H1 (cell line): Measurements from ENCODE around the gene RFLNA. TPM values are rescaled to one million over a fixed set of nuclear protein-coding genes. Genes with fewer than 3 reads are reported as not detected.
A peak's percentile ranks its signal among the peaks of the same experiment; 100 is the strongest.

Source experiments
- CTCF ChIA-PET: fragments of 300-600 bp; sonication (Branson Sonifier 250); formaldehyde crosslinking; loops from one replicate; lab custom pipeline; 2021; ENCODE audit not compliant: partially characterized antibody; lab: Charles Lee
- POLR2A ChIA-PET: fragments of 300-600 bp; sonication (Branson Sonifier 250); formaldehyde crosslinking; loops from one replicate; lab custom pipeline; 2021; ENCODE audit warnings: inconsistent platforms; ENCODE audit not compliant: partially characterized antibody; lab: Charles Lee
- DNase-seq, 2 experiments: peaks; one replicate each; pipeline versions ENCODE4 v3.0.0 to v3.0.0-alpha.2; 2010 to 2022; ENCODE audit warnings: low spot score in 2 of 2, low read depth in 1 of 2, mixed read lengths in 1 of 2
- FAIRE-seq: peaks from 2 replicates; lab custom pipeline; 2011; peaks lifted over from hg19 to GRCh38; lab: Jason Lieb, UNC
- H2AFZ ChIP-seq: 2 replicates; pipeline ENCODE4 v1.8.1; 2012; ENCODE audit warnings: low read length, inconsistent platforms
- H2AK5ac ChIP-seq: 2 replicates; pipeline ENCODE4 v1.6.1; 2013; ENCODE audit warnings: low read depth, low read length
- H2BK120ac ChIP-seq: replicated peaks from 2 replicates; pipeline ENCODE3; 2013; ENCODE audit warnings: low read depth, low read length, inconsistent platforms
- H2BK12ac ChIP-seq: 2 replicates; pipeline ENCODE4 v1.6.1; 2013; ENCODE audit warnings: low read depth, low read length
- H2BK15ac ChIP-seq: 2 replicates; pipeline ENCODE4 v1.6.1; 2013; ENCODE audit warnings: low read length
- H2BK20ac ChIP-seq: 2 replicates; pipeline ENCODE4 v1.6.1; 2013; ENCODE audit warnings: low read length
- H2BK5ac ChIP-seq: 2 replicates; pipeline ENCODE4 v1.6.1; 2013; ENCODE audit warnings: low read depth, low read length
- H3K14ac ChIP-seq: 2 replicates; pipeline ENCODE4 v1.6.1; 2013; ENCODE audit warnings: inconsistent platforms; ENCODE audit not compliant: insufficient read length
- H3K18ac ChIP-seq: 2 replicates; pipeline ENCODE4 v1.6.1; 2013; ENCODE audit warnings: low read length; ENCODE audit errors: extremely low read depth
- H3K23ac ChIP-seq: 2 replicates; pipeline ENCODE4 v1.6.1; 2013; ENCODE audit warnings: inconsistent platforms; ENCODE audit not compliant: insufficient read length
- H3K23me2 ChIP-seq: 2 replicates; pipeline ENCODE4 v1.6.1; 2013; ENCODE audit warnings: low read depth, low read length
- H3K27ac ChIP-seq: 2 replicates; pipeline ENCODE4 v1.6.1; 2011; ENCODE audit warnings: low read depth, low read length, inconsistent platforms
- H3K27me3 ChIP-seq, 4 experiments: replicated peaks in 1 of 4; 1 replicate in 1 of 4; 2 replicates in 3 of 4; pipeline versions ENCODE4 v1.6.1 to v1.8.1; 2011 to 2013; ENCODE audit warnings: low read length in 3 of 4, mild to moderate bottlenecking in 3 of 4, inconsistent platforms in 2 of 4, mixed read lengths in 2 of 4, moderate library complexity in 1 of 4; ENCODE audit not compliant: control insufficient read depth in 3 of 4, insufficient read depth in 3 of 4; ENCODE audit errors: extremely low read depth in 1 of 4
- H3K36me3 ChIP-seq, 4 experiments: 2 replicates each; pipeline versions ENCODE4 v1.6.1 to v1.8.1; 2011 to 2013; ENCODE audit warnings: mild to moderate bottlenecking in 4 of 4, low read length in 3 of 4, moderate library complexity in 2 of 4, control low read depth in 1 of 4, inconsistent platforms in 1 of 4; ENCODE audit not compliant: insufficient read depth in 4 of 4, control insufficient read depth in 2 of 4
- H3K4ac ChIP-seq: replicated peaks from 2 replicates; pipeline ENCODE3; 2013; ENCODE audit warnings: low read length, low read depth, mixed read lengths, inconsistent platforms; ENCODE audit not compliant: insufficient read length
- H3K4me1 ChIP-seq, 4 experiments: replicated peaks in 1 of 4; 1 replicate in 1 of 4; 2 replicates in 3 of 4; pipeline versions ENCODE4 v1.6.1 to v1.8.1; 2011 to 2013; ENCODE audit warnings: low read length in 3 of 4, inconsistent platforms in 2 of 4, mixed read lengths in 1 of 4; ENCODE audit not compliant: insufficient read depth in 4 of 4, control insufficient read depth in 3 of 4
- H3K4me2 ChIP-seq, 2 experiments: 2 replicates each; pipeline versions ENCODE4 v1.6.1 to v1.8.1; 2011 to 2013; ENCODE audit warnings: low read depth in 2 of 2, low read length in 2 of 2, control low read depth in 1 of 2, inconsistent platforms in 1 of 2, mild to moderate bottlenecking in 1 of 2; ENCODE audit not compliant: insufficient read depth in 1 of 2
- H3K4me3 ChIP-seq, 4 experiments: fragments of 200-600, 300-600 bp in 1 of 4; sonication (generic), shearing (Covaris generic), sonication (Bioruptor Twin) in 1 of 4; 2 replicates each; pipeline versions ENCODE4 v1.5.1 to v1.8.1; 2011 to 2016; ENCODE audit warnings: low read length in 4 of 4, low read depth in 3 of 4, control low read depth in 2 of 4, inconsistent platforms in 2 of 4, mild to moderate bottlenecking in 2 of 4, mixed read lengths in 1 of 4, moderate library complexity in 1 of 4; ENCODE audit not compliant: insufficient read depth in 2 of 4; ENCODE audit errors: extremely low read depth in 1 of 4
- H3K56ac ChIP-seq: replicated peaks from 2 replicates; pipeline ENCODE3; 2013; ENCODE audit warnings: low read depth, mild to moderate bottlenecking, mixed read lengths, low read length, inconsistent platforms; ENCODE audit not compliant: insufficient read length
- H3K79me1 ChIP-seq: 2 replicates; pipeline ENCODE4 v1.6.1; 2013; ENCODE audit warnings: low read depth, low read length, control low read depth
- H3K79me2 ChIP-seq, 2 experiments: 2 replicates each; pipeline versions ENCODE4 v1.6.1 to v1.8.1; 2012 to 2013; ENCODE audit warnings: low read length in 2 of 2, mild to moderate bottlenecking in 2 of 2, inconsistent platforms in 1 of 2; ENCODE audit not compliant: insufficient read depth in 2 of 2, control insufficient read depth in 1 of 2
- H3K9ac ChIP-seq, 4 experiments: replicated peaks in 1 of 4; 1 replicate in 1 of 4; 2 replicates in 3 of 4; pipeline versions ENCODE4 v1.6.1 to v1.8.1; 2011 to 2013; ENCODE audit warnings: low read depth in 3 of 4, low read length in 3 of 4, control low read depth in 2 of 4, mild to moderate bottlenecking in 2 of 4, moderate library complexity in 2 of 4, inconsistent platforms in 1 of 4; ENCODE audit errors: extremely low read depth in 1 of 4
- H3K9me3 ChIP-seq, 2 experiments: 2 replicates each; pipeline versions ENCODE4 v1.6.1 to v1.8.1; 2012 to 2013; ENCODE audit warnings: mild to moderate bottlenecking in 2 of 2, moderate library complexity in 2 of 2, control low read depth in 1 of 2, inconsistent platforms in 1 of 2, low read depth in 1 of 2, low read length in 1 of 2, mixed read lengths in 1 of 2; ENCODE audit not compliant: insufficient read depth in 2 of 2
- H4K20me1 ChIP-seq, 2 experiments: replicated peaks in 1 of 2; 2 replicates each; pipeline versions ENCODE3 to v1.8.1; 2011 to 2013; ENCODE audit warnings: inconsistent platforms in 2 of 2, low read length in 2 of 2, mild to moderate bottlenecking in 1 of 2; ENCODE audit not compliant: insufficient read depth in 2 of 2, control insufficient read depth in 1 of 2
- H4K5ac ChIP-seq: 2 replicates; pipeline ENCODE4 v1.6.1; 2013; ENCODE audit warnings: low read length, low read depth, mixed read lengths, inconsistent platforms; ENCODE audit not compliant: insufficient read length
- H4K8ac ChIP-seq: 2 replicates; pipeline ENCODE4 v1.8.0; 2013; ENCODE audit warnings: mild to moderate bottlenecking, moderate library complexity, low read length, inconsistent platforms; ENCODE audit not compliant: insufficient read depth; ENCODE audit errors: extremely low read depth
- H4K91ac ChIP-seq: replicated peaks from 2 replicates; pipeline ENCODE3; 2013; ENCODE audit warnings: low read length, mixed read lengths, inconsistent platforms; ENCODE audit not compliant: insufficient read length
- ATF3 ChIP-seq: IDR thresholded peaks from 2 replicates; pipeline ENCODE4 v1.6.1; 2011; ENCODE audit warnings: low read depth, mild to moderate bottlenecking, low read length; ENCODE audit not compliant: insufficient read depth
- CBX5 ChIP-seq: fragments of 300-800, 300-1000 bp; sonication (generic); IDR thresholded peaks from 2 replicates; pipeline ENCODE4 v1.7.1; 2016; ENCODE audit warnings: antibody characterized with exemption, low read length, low read depth
- CEBPB ChIP-seq: IDR thresholded peaks from 2 replicates; pipeline ENCODE4 v1.6.1; 2012; ENCODE audit warnings: low read depth, low read length
- CHD2 ChIP-seq: IDR thresholded peaks from 2 replicates; pipeline ENCODE4 v1.6.1; 2012; ENCODE audit warnings: low read length, improper control_type of control experiment
- E2F6 ChIP-seq: IDR thresholded peaks from 2 replicates; pipeline ENCODE4 v1.6.1; 2012; ENCODE audit warnings: inconsistent platforms
- EP300 ChIP-seq, 2 experiments: IDR thresholded peaks; 1 replicate in 1 of 2; 2 replicates in 1 of 2; pipeline ENCODE4 v1.6.1; 2011 to 2012; ENCODE audit warnings: low read depth in 2 of 2, low read length in 2 of 2, mild to moderate bottlenecking in 2 of 2, borderline replicate concordance in 1 of 2, inconsistent platforms in 1 of 2, moderate library complexity in 1 of 2
- EZH2 ChIP-seq: fragments of 200-600 bp; sonication (generic); IDR thresholded peaks from 2 replicates; pipeline ENCODE4 v1.7.1; 2012; ENCODE audit warnings: low read depth, mild to moderate bottlenecking, moderate library complexity, low read length, inconsistent platforms; ENCODE audit not compliant: severe bottlenecking
- JUN ChIP-seq: IDR thresholded peaks from 2 replicates; pipeline ENCODE4 v1.6.1; 2011; ENCODE audit warnings: low read depth, mild to moderate bottlenecking, improper control_type of control experiment, low read length
- RBBP5 ChIP-seq: IDR thresholded peaks from 2 replicates; pipeline ENCODE4 v1.7.1; 2012; ENCODE audit warnings: low read depth, mild to moderate bottlenecking, inconsistent platforms, low read length, moderate library complexity, borderline replicate concordance
- RXRA ChIP-seq: IDR thresholded peaks from 2 replicates; pipeline ENCODE4 v1.6.1; 2011; ENCODE audit warnings: low read depth, mild to moderate bottlenecking, low read length, moderate library complexity; ENCODE audit not compliant: insufficient read depth
- SIRT6 ChIP-seq: IDR thresholded peaks from one replicate; pipeline ENCODE4 v1.7.1; 2012; ENCODE audit warnings: low read length, inconsistent platforms
- SIX5 ChIP-seq: IDR thresholded peaks from 2 replicates; pipeline ENCODE4 v1.6.1; 2011; ENCODE audit warnings: mild to moderate bottlenecking, low read depth, low read length
- SP4 ChIP-seq: IDR thresholded peaks from 2 replicates; pipeline ENCODE4 v1.6.1; 2012; ENCODE audit warnings: low read length, inconsistent platforms
- SRF ChIP-seq: IDR thresholded peaks from 2 replicates; pipeline ENCODE4 v1.6.1; 2011; ENCODE audit warnings: mild to moderate bottlenecking, low read depth, low read length, moderate library complexity
- WGBS, 2 experiments: shearing (Covaris generic) in 1 of 2; methylation state at CpG; one replicate each; pipeline versions ENCODE4 v1.1.6 to v1.1.7; 2013 to 2015; ENCODE audit warnings: low lambda C conversion rate in 2 of 2, mixed read lengths in 2 of 2, inconsistent platforms in 1 of 2, low coverage in 1 of 2, missing lambda C conversion rate in 1 of 2; ENCODE audit not compliant: insufficient replicate concordance in 2 of 2, insufficient coverage in 1 of 2, insufficient read length in 1 of 2; ENCODE audit errors: extremely low coverage in 1 of 2, missing lambda C conversion rate in 1 of 2; 5-methylcytosine and 5-hydroxymethylcytosine counted together
- polyA plus RNA-seq, 7 experiments: library from polyadenylated mRNA; depleted of rRNA in 3 of 7; stranded (reverse) in 5 of 7; unstranded in 2 of 7; fragments of >200 nt in 5 of 7; fragments of 200-250 nt in 2 of 7; gene quantifications; 1 replicate in 5 of 7; 2 replicates in 1 of 7; 4 replicates in 1 of 7; pipeline versions ENCODE4 v1.2.1 to v1.2.3, GENCODE V29; 2011 to 2013; ENCODE audit warnings: missing spikeins in 2 of 7, mixed read lengths in 2 of 7
- total RNA-seq: library from RNA; stranded (reverse); fragmentation: NEBNext Ultra II Directional; extraction: Animal tissue kit (Norgen Biotek cat#: 25700); gene quantifications from 2 replicates; pipeline ENCODE4 v1.2.1, GENCODE V29; 2021

Gene RFLNA
- total and polyA plus RNA-seq, 2 of the 8 experiments (the other 6 are each of a cell fraction or from before 2014, with no cell fraction given), result 6.4 to 6.6 TPM

DNA sequence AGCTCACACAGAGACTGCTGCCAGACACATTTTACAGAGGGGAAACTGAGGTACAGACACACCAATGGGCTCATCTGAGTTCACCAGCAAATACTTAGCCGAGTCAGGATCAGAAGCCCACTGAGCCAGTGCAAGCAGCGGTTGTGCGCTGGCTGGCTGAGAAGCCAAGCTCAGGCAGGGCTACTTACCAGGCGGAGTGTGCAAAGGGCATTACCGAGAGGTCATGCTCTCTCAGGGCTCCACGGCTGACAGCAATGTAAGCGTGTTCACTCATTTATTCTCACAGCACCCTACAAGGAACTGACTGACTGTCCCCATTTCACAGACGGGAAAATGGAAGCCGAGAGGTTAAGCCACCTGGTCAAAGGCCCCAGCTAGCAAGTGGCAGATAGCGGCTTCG is 63.7 kb downstream of the RFLNA start:
- Histone ChIP-seq H3K4me2 (no peak overlapping the region), H3K27ac (no peak overlapping the region), H2BK15ac (no peak overlapping the region), H4K91ac (no peak overlapping the region), H2AK5ac (no peak overlapping the region), H3K79me2 (no peaks in the 10 kb centered on the region), H3K23me2 (no peaks in the 10 kb centered on the region; the same call in 1 of the 2 replicates), H2BK5ac (peak overlapping the region; percentile 35; the same call in 1 of the 2 replicates), H4K5ac (no peak overlapping the region), H3K14ac (no peak overlapping the region), H3K4me3 (no peak overlapping the region), H3K9me3 (no peaks in the 10 kb centered on the region), H4K8ac (no peak overlapping the region), H3K79me1 (peaks cover 7% of the 10 kb centered on the region), H2BK12ac (no peak overlapping the region), H3K4me1 (no peaks in the 10 kb centered on the region), H2AFZ (no peak overlapping the region), H3K9ac (no peak overlapping the region), H3K56ac (no peak overlapping the region), H3K27me3 (no peaks in the 10 kb centered on the region), H3K18ac (no peak overlapping the region), H2BK120ac (no peak overlapping the region), H3K23ac (no peak overlapping the region), H2BK20ac (no peak overlapping the region), H3K4ac (no peak overlapping the region), H3K36me3 (peaks cover 14 to 55% (median 24%) of the 10 kb centered on the region in 4 experiments), H4K20me1 (peaks cover 6 to 15% of the 10 kb centered on the region in 2 experiments)
- DNase-seq (no peak), FAIRE-seq (no peak)
- ChIA-PET POLR2A (no interaction called here), CTCF (interaction anchor here (0.6 to 1.8 kb wide), 5 partner anchors 8 to 145 kb away, joined by 3 to 5 read pairs (median 4); no protein-coding TSS in a partner anchor)
- 98% methylated on average over 9 of the region's 11 CpGs; no CpG with 5 or more reads in 1 of the 2 experiments for WGBS, 2 experiments
- TF ChIP-seq RBBP5 (no peak), CBX5 (no peak), SRF (no peak), RXRA (no peak), CHD2 (no peak), ATF3 (no peak), EP300 (IDR thresholded peaks at IDR 0.05; ENCODE audit: borderline replicate concordance in 1 of 2, low read depth in 2 of 2, low read length in 2 of 2) (no peak), SIX5 (no peak), CEBPB (no peak), EZH2 (no peak), SIRT6 (no peak), JUN (no peak), SP4 (no peak), E2F6 (no peak)
